GM12878 (cell line): ENCODE data around the gene SEMA4D. TPM values are rescaled to one million over a fixed set of nuclear protein-coding genes. Genes with fewer than 3 reads are reported as not detected.
A peak's percentile ranks its signal among the peaks of the same experiment; 100 is the strongest.

ENCODE experiments used
- ATAC-seq: fragments of 200-7000 bp; cut with Tn5 transposase; 3 replicates; pipeline ENCODE4 v1.9.1; 2020; ENCODE audit warnings: mild to moderate bottlenecking, moderate library complexity
- BruUV-seq: library from RNA; stranded (reverse); fragments of 400-500 nt; replicated peaks from 2 replicates; lab custom pipeline; 2021; lab: Mats Ljungman, UMichigan
- CTCF ChIA-PET: fragments of 300-600 bp; sonication (Branson Sonifier 250); formaldehyde crosslinking; extraction: SDS; loops from one replicate; lab custom pipeline; 2021; ENCODE audit warnings: inconsistent platforms; lab: Yijun Ruan, JAX
- POLR2A ChIA-PET: fragments of 350-600 bp; formaldehyde crosslinking; extraction: SDS; loops from one replicate; lab custom pipeline; 2021; ENCODE audit warnings: inconsistent platforms; lab: Charles Lee
- RAD21 ChIA-PET: fragments of 300-600 bp; sonication (Branson Sonifier 250); formaldehyde crosslinking; loops from one replicate; lab custom pipeline; 2023; ENCODE audit warnings: antibody characterized with exemption; ENCODE audit not compliant: unreplicated experiment; lab: Charles Lee
- SMC1A ChIA-PET: fragments of 300-600 bp; sonication (Branson Sonifier 250); formaldehyde crosslinking; loops from one replicate; lab custom pipeline; 2023; ENCODE audit not compliant: unreplicated experiment, uncharacterized antibody; lab: Charles Lee
- DNase-seq: peaks from one replicate; pipeline ENCODE4 v3.0.0-alpha.2; 2011; ENCODE audit warnings: low read depth, low spot score
- FAIRE-seq: peaks from 3 replicates; lab custom pipeline; 2011; peaks lifted over from hg19 to GRCh38; lab: Jason Lieb, UNC
- H2AFZ ChIP-seq: 2 replicates; pipeline ENCODE4 v1.6.0; 2011; ENCODE audit warnings: low read depth, low read length, control low read depth; ENCODE audit not compliant: control insufficient read depth
- H3K27ac ChIP-seq: 2 replicates; pipeline ENCODE4 v1.5.1; 2011; ENCODE audit warnings: control low read depth; ENCODE audit not compliant: control insufficient read depth, insufficient read depth
- H3K27me3 ChIP-seq, 2 experiments: replicated peaks in 1 of 2; 2 replicates each; pipeline versions ENCODE4 v1.6.0 to v1.6.1; 2011; ENCODE audit warnings: low read length in 1 of 2; ENCODE audit not compliant: control insufficient read depth in 2 of 2, insufficient read depth in 2 of 2
- H3K36me3 ChIP-seq, 2 experiments: 2 replicates each; pipeline ENCODE4 v1.5.1; 2011; ENCODE audit warnings: low read length in 1 of 2; ENCODE audit not compliant: control insufficient read depth in 2 of 2, insufficient read depth in 2 of 2
- H3K4me1 ChIP-seq: 2 replicates; pipeline ENCODE4 v1.6.1; 2011; ENCODE audit warnings: mild to moderate bottlenecking, low read length, moderate library complexity, mixed read lengths; ENCODE audit not compliant: control insufficient read depth, insufficient read depth
- H3K4me2 ChIP-seq: 2 replicates; pipeline ENCODE4 v1.6.0; 2011; ENCODE audit warnings: control low read depth; ENCODE audit not compliant: control insufficient read depth, insufficient read depth
- H3K4me3 ChIP-seq: fragments of 200-600 bp; sonication (generic); 2 replicates; pipeline ENCODE4 v1.5.1; 2016
- H3K79me2 ChIP-seq: 2 replicates; pipeline ENCODE4 v1.6.0; 2011; ENCODE audit warnings: low read length; ENCODE audit not compliant: control insufficient read depth, insufficient read depth
- H3K9ac ChIP-seq: 2 replicates; pipeline ENCODE4 v1.8.0; 2011; ENCODE audit warnings: low read length, control low read depth, mixed read lengths; ENCODE audit not compliant: control insufficient read depth, insufficient read depth
- H3K9me3 ChIP-seq: replicated peaks from 3 replicates; pipeline ENCODE4 v1.5.1; 2011; ENCODE audit warnings: mild to moderate bottlenecking, low read length; ENCODE audit not compliant: control insufficient read depth, insufficient read depth
- H4K20me1 ChIP-seq: 2 replicates; pipeline ENCODE4 v1.6.0; 2011; ENCODE audit not compliant: control insufficient read depth, insufficient read depth
- ATF3 ChIP-seq: IDR thresholded peaks from 2 replicates; pipeline ENCODE4 v1.6.1; 2011; ENCODE audit warnings: low read depth, mild to moderate bottlenecking, low read length, moderate library complexity, borderline replicate concordance; ENCODE audit errors: extremely low read depth
- ATF7 ChIP-seq: fragments of 450-650 bp; IDR thresholded peaks from 2 replicates; pipeline ENCODE4 v1.6.1; 2016; ENCODE audit warnings: low read depth, mild to moderate bottlenecking
- CBFB ChIP-seq: IDR thresholded peaks from 2 replicates; pipeline ENCODE4 v1.6.1; 2016; ENCODE audit warnings: antibody characterized with exemption, low read depth
- CTCF ChIP-seq, 3 experiments: IDR thresholded peaks in 2 of 3; conservative IDR thresholded peaks in 1 of 3; 2 replicates each; pipeline ENCODE4 v1.5.1; 2011; ENCODE audit warnings: low read depth in 3 of 3, low read length in 3 of 3, mild to moderate bottlenecking in 3 of 3, control low read depth in 2 of 3, moderate library complexity in 2 of 3, inconsistent platforms in 1 of 3, mixed read lengths in 1 of 3; ENCODE audit not compliant: control insufficient read depth in 2 of 3, insufficient read depth in 1 of 3; ENCODE audit errors: extremely low read depth in 1 of 3
- IKZF1 ChIP-seq: fragments of 450-650 bp; conservative IDR thresholded peaks from 2 replicates; pipeline ENCODE4 v1.6.1; 2017; ENCODE audit warnings: antibody characterized with exemption, mild to moderate bottlenecking
- KDM1A ChIP-seq: fragments of 200-600 bp; sonication (generic); IDR thresholded peaks from 2 replicates; pipeline ENCODE4 v1.6.1; 2016; ENCODE audit warnings: borderline replicate concordance
- MEF2A ChIP-seq: IDR thresholded peaks from 2 replicates; pipeline ENCODE4 v1.6.1; 2011; ENCODE audit warnings: low read depth, mild to moderate bottlenecking, low read length, moderate library complexity; ENCODE audit not compliant: insufficient read depth
- MTA2 ChIP-seq: fragments of 450-650 bp; IDR thresholded peaks from 2 replicates; pipeline ENCODE4 v1.6.1; 2016; ENCODE audit warnings: low read depth, mild to moderate bottlenecking, moderate library complexity
- PAX8 ChIP-seq: fragments of 450-650 bp; IDR thresholded peaks from 2 replicates; pipeline ENCODE4 v1.6.1; 2017; ENCODE audit warnings: mild to moderate bottlenecking, moderate library complexity
- POLR2A ChIP-seq: IDR thresholded peaks from 2 replicates; pipeline ENCODE4 v1.6.1; 2011; ENCODE audit warnings: low read depth, mild to moderate bottlenecking, low read length
- POLR2AphosphoS5 ChIP-seq: IDR thresholded peaks from 2 replicates; pipeline ENCODE4 v1.6.1; 2011; ENCODE audit warnings: mild to moderate bottlenecking, low read length, inconsistent platforms
- RAD21 ChIP-seq: IDR thresholded peaks from 2 replicates; pipeline ENCODE4 v1.6.1; 2011; ENCODE audit warnings: mild to moderate bottlenecking, low read depth, low read length, moderate library complexity; ENCODE audit not compliant: insufficient read depth
- RAD51 ChIP-seq: fragments of 450-650 bp; IDR thresholded peaks from 2 replicates; pipeline ENCODE4 v1.6.1; 2016; ENCODE audit warnings: moderate library complexity, mild to moderate bottlenecking, inconsistent platforms
- RFX5 ChIP-seq: IDR thresholded peaks from 2 replicates; pipeline ENCODE4 v1.6.1; 2011; ENCODE audit warnings: low read depth, low read length, improper control_type of control experiment
- RUNX3 ChIP-seq: IDR thresholded peaks from 2 replicates; pipeline ENCODE4 v1.6.1; 2012; ENCODE audit warnings: low read length, inconsistent platforms
- SMC3 ChIP-seq: IDR thresholded peaks from 2 replicates; pipeline ENCODE4 v1.6.1; 2011; ENCODE audit warnings: low read length, improper control_type of control experiment, borderline replicate concordance
- TCF3 ChIP-seq: IDR thresholded peaks from 2 replicates; pipeline ENCODE4 v1.6.1; 2012; ENCODE audit warnings: low read depth, mild to moderate bottlenecking, low read length, borderline replicate concordance; ENCODE audit not compliant: insufficient read depth
- WRNIP1 ChIP-seq: IDR thresholded peaks from 2 replicates; pipeline ENCODE4 v1.6.1; 2011; ENCODE audit warnings: low read depth, low read length, improper control_type of control experiment, borderline replicate concordance
- ZNF207 ChIP-seq: fragments of 450-650 bp; IDR thresholded peaks from 2 replicates; pipeline ENCODE4 v1.6.1; 2014; ENCODE audit warnings: antibody characterized with exemption, mild to moderate bottlenecking, borderline replicate concordance
- ZNF217 ChIP-seq: fragments of 450-650 bp; IDR thresholded peaks from 2 replicates; pipeline ENCODE4 v1.6.1; 2017; ENCODE audit warnings: antibody characterized with exemption, mild to moderate bottlenecking
- WGBS: methylation state at CpG from one replicate; pipeline ENCODE4 v1.1.6; 2016; ENCODE audit warnings: low lambda C conversion rate; ENCODE audit not compliant: insufficient replicate concordance, insufficient coverage; ENCODE audit errors: missing lambda C conversion rate; 5-methylcytosine and 5-hydroxymethylcytosine counted together
- in situ Hi-C: fragments of 300-500 bp; cut with MboI; formaldehyde crosslinking; loops from 9 replicates; pipeline ENCODE4 v1.14.3; 2018; ENCODE audit warnings: mixed read lengths
- intact Hi-C: fragments of 100-400 bp; cut with micrococcal nuclease; formaldehyde crosslinking; loops from one replicate; pipeline ENCODE4 v1.14.2; 2022; ENCODE audit not compliant: unreplicated experiment
- polyA plus RNA-seq, 11 experiments: library from polyadenylated mRNA; depleted of rRNA in 4 of 11; unstranded in 6 of 11; stranded (reverse) in 5 of 11; fragments of >200 nt; fragmentation: Nextera tagmentation in 4 of 11; fragmentation: Illumina TruSeq in 1 of 11; extraction: Ambion mirVana in 4 of 11; extraction: Trizol in 1 of 11; gene quantifications; 1 replicate in 1 of 11; 2 replicates in 10 of 11; pipeline versions ENCODE4 v1.2.1 to v1.2.3, GENCODE V29; 2011 to 2016; ENCODE audit warnings: inconsistent platforms in 2 of 11, missing spikeins in 2 of 11, low read depth in 1 of 11
- total RNA-seq, 4 experiments: library from RNA; depleted of rRNA in 3 of 4; stranded (reverse); fragments of >200 nt in 3 of 4; fragmentation: Illumina TruSeq in 1 of 4; extraction: Trizol in 1 of 4; gene quantifications; 2 replicates each; pipeline versions ENCODE4 v1.2.1 to v1.2.3, GENCODE V29; 2013 to 2021
- TF ChIP-seq, protein P1 (sequence below): fragments of 450-650 bp; IDR thresholded peaks from 2 replicates; pipeline ENCODE4 v1.6.1; 2016; ENCODE audit warnings: mild to moderate bottlenecking

Gene SEMA4D
- total and polyA plus RNA-seq, 10 of the 15 experiments (the other 5 are each of a cell fraction or from before 2014, with no cell fraction given): 15.1 to 136 (median 39.6) TPM

DNA sequence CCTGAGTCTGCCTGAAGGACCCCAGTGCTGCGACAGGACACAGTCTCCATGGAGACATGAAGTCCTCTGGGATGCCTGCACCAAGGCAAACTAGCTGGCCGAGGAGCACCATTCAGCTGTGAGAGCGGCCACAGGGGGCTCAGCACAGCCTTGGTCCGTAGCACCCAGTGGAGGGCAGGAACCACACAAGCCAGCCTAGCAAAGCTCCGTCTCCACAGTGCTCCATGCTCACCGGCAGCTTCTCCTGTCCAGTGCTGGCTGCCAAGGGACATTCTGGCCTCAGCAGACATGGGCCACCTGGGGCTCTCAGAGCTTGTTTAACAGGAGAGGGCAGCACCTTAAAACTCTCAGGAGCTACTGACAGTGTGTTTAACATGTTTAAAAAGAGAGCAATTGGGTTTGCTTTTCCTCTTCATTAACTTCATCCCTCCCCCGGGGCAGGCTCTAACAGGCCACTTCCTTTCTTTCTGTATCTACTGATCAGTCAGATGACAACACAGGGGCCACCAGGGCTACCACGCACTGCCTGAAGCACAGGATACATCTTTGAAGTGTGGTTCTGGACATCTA is 122.6 kb downstream of the SEMA4D start:
- peak overlapping the region; percentile 29; the same call in 1 of the 2 replicates for H3K9ac ChIP-seq
- no peak overlapping the region for H3K4me3 ChIP-seq
- H4K20me1 ChIP-seq: no peaks in the 10 kb centered on the region; the same call in 1 of the 2 replicates
- RAD21 ChIA-PET: interaction anchor here (0.6 to 2.6 kb wide), 13 partner anchors 11 to 211 kb away, joined by 3 to 39 read pairs (median 3); no protein-coding TSS in a partner anchor
- CTCF ChIA-PET: interaction anchor here (0.7 to 3.7 kb wide), 16 partner anchors 10 to 189 kb away, joined by 3 to 42 read pairs (median 3); partner anchors contain the start of gene SECISBP2
- H3K4me2 ChIP-seq: peak overlapping the region; percentile 54
- H3K27ac ChIP-seq: peak overlapping the region; percentile 69
- POLR2A ChIA-PET: interaction anchor here (0.7 to 1.6 kb wide), 3 partner anchors 51 to 174 kb away, joined by 3 to 9 read pairs (median 3); no protein-coding TSS in a partner anchor
- peaks cover 15% of the 10 kb centered on the region for H3K4me1 ChIP-seq
- no peaks in the 10 kb centered on the region for H3K27me3 ChIP-seq
- intact Hi-C loops: no loop called here
- no peak overlapping the region for H2AFZ ChIP-seq
- WGBS: 19% methylated on average over 8 of the region's 8 CpGs
- H3K79me2 ChIP-seq: no peaks in the 10 kb centered on the region
- peak; percentile 80 for FAIRE-seq
- SMC1A ChIA-PET: interaction anchor here (0.6 to 2.4 kb wide), 15 partner anchors 8 to 187 kb away, joined by 3 to 25 read pairs (median 4); no protein-coding TSS in a partner anchor
- H3K9me3 ChIP-seq: no peaks in the 10 kb centered on the region
- H3K36me3 ChIP-seq: peaks cover 15 to 18% of the 10 kb centered on the region in 2 experiments; a peak in 3 of 4 replicates
- DNase-seq: peak; percentile 42
- in situ Hi-C loops: no loop called here
- ATAC-seq: peak; percentile 74
- no TSS peak for BruUV-seq
- TF ChIP-seq ATF7 (peak; percentile 36; the same call in 1 of the 2 replicates), RAD21 (peak; percentile 36; the same call in 1 of the 2 replicates), KDM1A (no peak), MEF2A (no peak), RFX5 (no peak), RAD51 (peak; percentile 44; the same call in 1 of the 2 replicates), POLR2A (peak; percentile 61), ZNF217 (no peak), PAX8 (no peak), SMC3 (peak; percentile 20; the same call in 1 of the 2 replicates), CBFB (no peak), TCF3 (0 out of 2 replicates have a peak, but pooled peaks have one; percentile 30), IKZF1 (0 out of 2 replicates have a peak, but pooled peaks have one; percentile 18), MTA2 (peak; percentile 23; the same call in 1 of the 2 replicates), ZNF207 (no peak), ATF3 (no peak), CTCF (IDR thresholded peaks at IDR 0.05 in 2 of 3, conservative IDR thresholded peaks at IDR 0.05 in 1 of 3; ENCODE audit: control insufficient read depth in 2 of 3, extremely low read depth in 1 of 3, insufficient read depth in 1 of 3, low read depth in 3 of 3, low read length in 3 of 3) (peak in 2 of 3 experiments; percentile 15 to 36; a peak in 3 of 6 replicates), POLR2AphosphoS5 (peak; percentile 55), WRNIP1 (no peak), RUNX3 (no peak)
- TF ChIP-seq, protein P1, sequence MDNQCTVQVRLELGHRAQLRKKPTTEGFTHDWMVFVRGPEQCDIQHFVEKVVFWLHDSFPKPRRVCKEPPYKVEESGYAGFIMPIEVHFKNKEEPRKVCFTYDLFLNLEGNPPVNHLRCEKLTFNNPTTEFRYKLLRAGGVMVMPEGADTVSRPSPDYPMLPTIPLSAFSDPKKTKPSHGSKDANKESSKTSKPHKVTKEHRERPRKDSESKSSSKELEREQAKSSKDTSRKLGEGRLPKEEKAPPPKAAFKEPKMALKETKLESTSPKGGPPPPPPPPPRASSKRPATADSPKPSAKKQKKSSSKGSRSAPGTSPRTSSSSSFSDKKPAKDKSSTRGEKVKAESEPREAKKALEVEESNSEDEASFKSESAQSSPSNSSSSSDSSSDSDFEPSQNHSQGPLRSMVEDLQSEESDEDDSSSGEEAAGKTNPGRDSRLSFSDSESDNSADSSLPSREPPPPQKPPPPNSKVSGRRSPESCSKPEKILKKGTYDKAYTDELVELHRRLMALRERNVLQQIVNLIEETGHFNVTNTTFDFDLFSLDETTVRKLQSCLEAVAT: no peak
